Stomach (tissue), 4 donors: ENCODE data around the gene PLCD1.

Source experiments
- CTCF ChIP-seq, 7 experiments: fragments of 450-650 bp in 4 of 7; fragments of 200-600 bp in 3 of 7; sonication (generic) in 3 of 7; IDR thresholded peaks; one replicate each; pipeline ENCODE4 v1.5.1; 2016 to 2019; ENCODE audit warnings: antibody characterized with exemption in 7 of 7, control low read depth in 2 of 7, mild to moderate bottlenecking in 1 of 7
- EP300 ChIP-seq: sonication (generic); formaldehyde crosslinking; IDR thresholded peaks from one replicate; pipeline ENCODE4 v1.6.1; 2017; ENCODE audit warnings: antibody characterized with exemption
- POLR2A ChIP-seq, 4 donors: fragments of 450-650 bp; IDR thresholded peaks; one replicate each; pipeline ENCODE4 v1.6.1; 2016; ENCODE audit warnings: antibody characterized with exemption in 4 of 4, control low read depth in 2 of 4, mild to moderate bottlenecking in 1 of 4, moderate library complexity in 1 of 4
- POLR2AphosphoS5 ChIP-seq, 3 donors: sonication (generic); formaldehyde crosslinking; IDR thresholded peaks; one replicate each; pipeline ENCODE4 v1.6.1; 2016; ENCODE audit warnings: antibody characterized with exemption in 3 of 3

- TF ChIP-seq CTCF (IDR thresholded peaks at IDR 0.05): no peak
- no peak for TF ChIP-seq POLR2A (IDR thresholded peaks at IDR 0.05)
- no peak for TF ChIP-seq POLR2AphosphoS5 (IDR thresholded peaks at IDR 0.05)
- TF ChIP-seq EP300: no peak
Observed at GRCh38 chr3:38046821-38047220, 17.4 kb upstream of the PLCD1 start.
